Activated CD8-positive, alpha-beta memory T cell treated with anti-CD3 and anti-CD28 coated beads for 24 hours (primary cell): Measurements from ENCODE around the gene MZT2A.
"Not testable (repeated sequence)": the region's sequence is repeated elsewhere in the genome, so short reads cannot be mapped to it uniquely, and the experiment has no call there.

ENCODE experiments used
- DNase-seq: peaks from one replicate; pipeline ENCODE4 v3.0.0-alpha.2; 2020

MZT2A gene

GRCh38 chr2:131492015-131492417 lies at the start of gene MZT2A:
MZT2A (minus strand) TSS chr2:131492397; CDS start chr2:131492376, 21 bp downstream.
- not testable (repeated sequence) for DNase-seq

GRCh38 chr2:131538856-131539255 lies 46.7 kb upstream of the MZT2A start:
- not testable (repeated sequence) for DNase-seq

- DNase-seq = not testable (repeated sequence)
These were observed 44.6 kb upstream of the MZT2A start for GRCh38 chr2:131536841-131537240.

GRCh38 chr2:131535951-131536826 lies 44.0 kb upstream of the MZT2A start:
- not testable (repeated sequence) for DNase-seq

- no peak for DNase-seq
These were observed 43.3 kb upstream of the MZT2A start for GRCh38 chr2:131535526-131535925.

GRCh38 chr2:131534965-131535364 lies 42.8 kb upstream of the MZT2A start:
- DNase-seq = not testable (repeated sequence)

- not testable (repeated sequence) for DNase-seq
These were observed 42.1 kb upstream of the MZT2A start for GRCh38 chr2:131534317-131534672.

GRCh38 chr2:131533609-131534316 lies 41.6 kb upstream of the MZT2A start:
- not testable (repeated sequence) for DNase-seq

- not testable (repeated sequence) for DNase-seq
These were observed 40.8 kb upstream of the MZT2A start for GRCh38 chr2:131532723-131533608.

- peak; percentile 52 for DNase-seq
These were observed 39.5 kb upstream of the MZT2A start for GRCh38 chr2:131531547-131532185.

GRCh38 chr2:131530626-131531344 lies 38.6 kb upstream of the MZT2A start:
- DNase-seq = peak; percentile 47

GRCh38 chr2:131529864-131530445 lies 37.8 kb upstream of the MZT2A start:
- DNase-seq = peak; percentile 47

- DNase-seq = peak; percentile 62
These were observed 37.0 kb upstream of the MZT2A start for GRCh38 chr2:131528981-131529863.

GRCh38 chr2:131527131-131528001 lies 35.2 kb upstream of the MZT2A start, which contains the start of gene CCDC74A:
CCDC74A (plus strand) TSS chr2:131527888; CDS start chr2:131527971, 83 bp downstream.
- peak; percentile 87 for DNase-seq

GRCh38 chr2:131525256-131525655 lies 33.1 kb upstream of the MZT2A start:
- DNase-seq = peak; percentile 21

GRCh38 chr2:131521961-131522781 lies 30.0 kb upstream of the MZT2A start:
- DNase-seq = no peak

GRCh38 chr2:131521524-131521923 lies 29.3 kb upstream of the MZT2A start:
- not testable (repeated sequence) for DNase-seq

GRCh38 chr2:131520526-131520925 lies 28.3 kb upstream of the MZT2A start:
- DNase-seq = no peak
